ENCODE data around the gene MTARC2.

- no peak for TF ChIP-seq CTCF (IDR thresholded peaks at IDR 0.05)
- TF ChIP-seq EZH2 (IDR thresholded peaks at IDR 0.05) = no peak
These were observed 49.1 kb upstream of the MTARC2 start for GRCh38 chr1:220699044-220699443.
